NK-92 treated with Interleukin-12 subunit alpha and Interleukin-12 subunit beta, amount 100 ng/mL, for 24 hours (cell line): Measurements from ENCODE around the gene MTCL3.

Source experiments
- DNase-seq: peaks from one replicate; lab custom pipeline; 2025; lab: John Stamatoyannopoulos, UW

The MTCL3 gene

DNA sequence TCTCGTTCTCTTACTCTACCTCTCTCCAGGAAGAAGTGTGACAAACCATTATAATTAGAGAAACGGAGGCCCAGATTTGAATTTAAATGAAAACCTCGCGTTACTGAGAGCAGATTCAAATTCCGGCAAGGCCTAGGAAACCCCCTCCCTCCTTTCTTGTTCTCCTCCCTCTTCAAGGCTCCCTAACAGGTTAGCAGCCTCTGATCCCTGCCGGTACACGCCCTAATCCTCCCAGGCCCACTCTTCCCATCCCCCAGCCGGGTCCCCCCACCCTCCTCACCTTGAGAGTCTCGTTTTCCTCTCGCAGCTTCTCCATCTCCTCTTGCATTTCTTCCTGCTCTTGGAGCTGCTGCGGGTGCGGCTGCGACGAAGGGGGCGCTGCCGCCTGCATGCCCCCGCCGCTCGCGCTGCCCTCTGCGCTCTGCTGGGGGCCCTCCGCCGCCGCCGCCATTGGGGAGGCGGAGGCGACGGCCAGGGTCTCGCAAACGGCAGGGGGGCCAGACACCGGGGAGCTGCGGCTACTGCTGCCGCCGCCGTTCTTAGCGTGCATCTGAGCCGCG lies 3.8 kb downstream of the MTCL3 start:
- DNase-seq, result no peak

- no peak for DNase-seq
These were observed 4.3 kb downstream of the MTCL3 start for GRCh38 chr6:127514773-127515227.

- DNase-seq, result no peak
These were observed 4.9 kb downstream of the MTCL3 start for GRCh38 chr6:127514179-127514772.

DNA sequence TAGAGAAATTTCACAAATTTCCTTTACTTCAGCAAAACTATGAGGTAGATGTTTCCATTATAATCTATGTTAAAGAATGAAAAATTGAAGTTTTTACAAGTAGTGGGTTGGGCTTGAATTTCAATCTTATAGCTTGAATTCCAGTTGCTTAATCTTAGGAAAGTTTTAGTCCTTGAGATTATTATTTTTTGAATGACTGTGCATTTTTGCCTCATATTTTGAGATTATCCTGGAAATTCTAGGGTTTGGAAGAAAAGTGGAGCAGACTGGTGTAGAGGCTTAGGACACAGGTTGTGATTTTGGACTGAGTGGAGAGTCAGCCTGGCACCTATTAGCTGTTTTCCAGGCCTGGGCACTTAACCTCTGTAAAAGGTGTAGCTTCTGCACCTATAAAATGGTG lies 5.7 kb downstream of the MTCL3 start:
- no peak for DNase-seq

DNA sequence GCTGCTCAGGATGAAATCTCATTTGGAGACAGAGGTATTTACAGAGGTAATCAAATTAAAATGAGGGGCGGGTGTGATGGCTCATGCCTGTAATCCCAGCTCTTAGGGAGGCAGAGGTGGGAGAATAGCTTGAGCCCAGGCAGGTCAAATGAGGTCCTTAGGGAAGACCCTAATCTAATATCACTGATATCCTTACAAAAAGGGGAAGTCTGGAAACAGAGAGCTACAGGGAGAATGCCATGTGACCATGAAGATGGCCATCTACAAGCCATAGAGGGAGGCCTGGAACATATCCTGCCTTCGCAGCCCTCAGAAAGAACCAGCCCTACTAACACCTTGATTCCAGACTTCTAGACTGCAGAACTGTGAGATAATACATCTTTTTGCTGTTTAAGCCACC lies 8.3 kb downstream of the MTCL3 start:
- DNase-seq, result no peak

DNA sequence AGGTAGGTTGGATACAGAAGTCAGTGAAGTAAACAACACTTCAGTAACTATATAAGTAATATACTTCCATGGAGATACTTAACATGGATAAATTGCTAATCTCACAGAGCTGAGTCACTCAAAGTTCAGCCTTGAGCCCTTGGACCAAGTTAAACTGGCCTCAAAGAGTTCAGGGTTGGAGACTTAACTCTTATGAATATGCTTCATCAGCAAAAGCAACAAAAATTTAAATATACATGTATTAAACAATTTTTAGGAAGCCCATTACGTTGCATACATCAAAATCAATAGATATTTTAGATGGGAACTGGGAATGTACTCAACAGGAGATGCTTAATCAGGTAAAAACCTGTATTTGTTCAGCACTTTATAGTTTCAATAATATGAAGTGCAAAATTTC lies 12.2 kb downstream of the MTCL3 start:
- no peak for DNase-seq

GRCh38 chr6:127503022-127503421 lies 16.1 kb downstream of the MTCL3 start:
- DNase-seq, result no peak

GRCh38 chr6:127497410-127497809 lies 21.7 kb downstream of the MTCL3 start:
- no peak for DNase-seq

- no peak for DNase-seq
These were observed 22.7 kb downstream of the MTCL3 start for GRCh38 chr6:127496471-127496870.

- no peak for DNase-seq
These were observed 24.8 kb downstream of the MTCL3 start for GRCh38 chr6:127494240-127494767.

DNA sequence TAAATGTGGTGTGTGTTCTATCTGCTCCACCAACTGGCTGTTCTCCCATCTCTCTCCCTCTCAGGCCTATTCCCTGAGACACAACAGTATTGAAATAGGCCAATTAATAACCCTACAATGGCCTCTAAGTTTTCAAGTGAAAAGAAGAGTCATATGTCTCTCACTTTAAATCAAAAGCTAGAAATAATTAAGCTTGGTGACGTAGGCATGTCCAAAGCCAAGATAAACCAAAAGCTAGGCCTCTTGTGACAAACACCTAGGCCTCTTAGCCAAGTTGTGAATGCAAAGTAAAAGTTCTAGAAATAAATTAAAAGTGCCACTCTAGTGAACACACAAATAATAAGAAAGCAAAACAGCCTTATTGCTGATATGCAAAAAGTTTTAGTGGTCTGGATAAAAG lies 29.9 kb downstream of the MTCL3 start:
- DNase-seq, result no peak

DNA sequence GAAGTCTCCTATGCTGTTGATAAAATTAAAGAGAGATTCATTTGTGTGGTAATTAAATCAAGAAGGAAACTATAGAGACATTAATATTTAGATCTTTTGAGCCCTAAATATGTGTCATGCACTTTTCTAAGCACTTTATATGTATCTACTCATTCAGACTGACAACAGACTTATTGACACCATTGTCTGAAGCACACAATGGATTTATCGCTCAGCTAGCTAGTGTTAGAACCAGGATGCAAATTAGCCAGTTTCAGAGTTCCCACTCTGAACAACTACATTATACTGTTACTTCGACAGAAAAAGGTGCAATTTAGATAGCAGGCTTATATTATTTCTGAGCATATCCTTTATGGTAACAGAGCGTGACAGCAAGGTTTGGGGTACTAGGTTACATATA lies 32.2 kb downstream of the MTCL3 start:
- DNase-seq, result no peak

- DNase-seq, result no peak
These were observed 34.8 kb downstream of the MTCL3 start for GRCh38 chr6:127484212-127484863.

- no peak for DNase-seq
These were observed 35.6 kb downstream of the MTCL3 start for GRCh38 chr6:127483399-127484055.

DNA sequence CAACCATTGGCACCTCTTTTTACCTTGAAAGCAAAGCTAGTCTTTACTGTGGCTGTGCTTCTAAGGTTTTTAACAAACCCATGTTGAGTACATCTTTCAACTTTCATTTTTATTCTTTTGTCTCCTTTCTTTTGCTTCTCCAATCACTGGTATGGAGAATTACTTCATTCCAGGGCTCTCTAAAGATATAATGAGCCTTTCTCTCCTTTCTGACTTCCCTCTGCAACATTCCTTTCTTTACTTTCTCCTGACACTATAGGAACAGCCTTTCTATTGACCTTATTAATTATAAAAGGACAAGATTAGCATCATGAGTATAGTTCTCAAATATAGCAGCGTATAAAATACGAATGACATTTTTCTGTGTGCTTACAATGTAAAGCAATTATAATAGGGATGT lies 36.8 kb downstream of the MTCL3 start:
- no peak for DNase-seq

DNA sequence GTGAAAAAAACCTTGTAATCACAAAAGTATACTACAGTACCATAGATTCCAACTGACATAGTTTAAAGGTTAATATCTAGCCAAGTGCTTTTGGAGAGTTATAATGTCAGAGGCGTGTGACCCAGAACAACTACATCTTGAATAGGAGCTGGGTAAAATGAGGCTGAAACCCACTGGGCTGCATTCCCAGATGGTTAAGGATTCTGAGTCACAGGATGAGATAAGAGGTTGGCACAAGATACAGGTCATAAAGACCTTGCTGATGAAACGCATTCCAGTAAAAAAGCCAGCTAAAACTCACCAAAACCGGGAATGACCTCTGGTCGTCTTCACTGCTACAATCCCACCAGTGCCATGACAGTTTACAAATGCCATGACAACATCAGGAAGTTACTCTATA lies 37.5 kb downstream of the MTCL3 start:
- DNase-seq, result no peak

DNA sequence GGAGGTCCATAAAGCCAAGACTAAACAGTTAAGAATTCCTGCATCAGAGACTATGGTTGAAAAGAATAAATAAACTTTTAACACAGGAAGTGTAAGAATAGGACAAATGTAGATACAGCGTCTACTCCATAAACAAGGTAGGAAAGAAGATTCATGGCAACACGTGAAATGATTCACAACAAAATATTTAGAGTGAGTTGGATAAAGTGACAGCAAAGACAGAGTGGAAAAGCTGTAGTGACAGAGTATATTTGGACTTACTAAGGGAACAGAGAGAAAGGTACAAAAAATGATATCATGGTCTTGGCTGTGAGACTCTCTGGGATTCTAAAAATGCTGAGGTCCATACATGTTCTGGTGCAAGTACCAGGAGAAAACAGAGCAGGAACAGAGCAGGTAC lies 38.0 kb downstream of the MTCL3 start:
- DNase-seq, result no peak

DNA sequence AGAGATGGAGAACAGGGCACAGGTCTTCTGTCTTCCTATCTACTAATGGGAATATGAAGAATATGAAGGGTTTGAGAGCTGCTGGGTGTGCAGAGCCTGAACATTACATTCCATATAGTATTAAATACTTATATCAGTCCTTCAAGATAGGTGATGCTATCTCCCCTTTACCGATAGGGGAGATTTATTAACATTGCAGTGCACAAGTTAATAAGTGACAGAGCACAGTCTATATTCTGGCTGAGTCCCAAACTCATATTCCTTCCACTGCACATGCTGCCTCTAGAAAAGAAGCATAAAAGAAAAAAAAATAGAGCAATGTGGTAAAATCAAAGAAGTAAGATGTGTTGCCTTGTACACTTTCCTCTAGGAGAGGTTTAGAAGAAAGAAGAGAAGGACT lies 41.5 kb downstream of the MTCL3 start:
- DNase-seq, result no peak

DNA sequence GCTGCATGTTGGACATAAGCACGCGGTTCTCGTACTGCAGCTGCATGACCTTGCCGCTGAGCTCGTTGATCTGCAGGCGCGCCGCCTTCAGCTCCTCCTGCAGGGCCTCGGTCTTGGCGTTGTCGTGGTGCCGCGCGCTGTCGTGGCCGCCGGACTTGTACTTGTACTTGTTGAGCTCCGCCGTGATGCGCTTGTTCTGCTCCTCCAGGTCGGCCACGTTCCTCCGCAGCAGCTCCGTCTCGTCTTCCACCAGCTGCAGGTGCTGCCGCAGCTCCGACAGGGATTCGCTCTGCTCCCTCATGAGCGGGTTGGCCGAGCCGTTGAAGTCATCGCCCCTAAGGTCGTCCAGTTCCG lies 43.3 kb downstream of the MTCL3 start:
- no peak for DNase-seq

DNA sequence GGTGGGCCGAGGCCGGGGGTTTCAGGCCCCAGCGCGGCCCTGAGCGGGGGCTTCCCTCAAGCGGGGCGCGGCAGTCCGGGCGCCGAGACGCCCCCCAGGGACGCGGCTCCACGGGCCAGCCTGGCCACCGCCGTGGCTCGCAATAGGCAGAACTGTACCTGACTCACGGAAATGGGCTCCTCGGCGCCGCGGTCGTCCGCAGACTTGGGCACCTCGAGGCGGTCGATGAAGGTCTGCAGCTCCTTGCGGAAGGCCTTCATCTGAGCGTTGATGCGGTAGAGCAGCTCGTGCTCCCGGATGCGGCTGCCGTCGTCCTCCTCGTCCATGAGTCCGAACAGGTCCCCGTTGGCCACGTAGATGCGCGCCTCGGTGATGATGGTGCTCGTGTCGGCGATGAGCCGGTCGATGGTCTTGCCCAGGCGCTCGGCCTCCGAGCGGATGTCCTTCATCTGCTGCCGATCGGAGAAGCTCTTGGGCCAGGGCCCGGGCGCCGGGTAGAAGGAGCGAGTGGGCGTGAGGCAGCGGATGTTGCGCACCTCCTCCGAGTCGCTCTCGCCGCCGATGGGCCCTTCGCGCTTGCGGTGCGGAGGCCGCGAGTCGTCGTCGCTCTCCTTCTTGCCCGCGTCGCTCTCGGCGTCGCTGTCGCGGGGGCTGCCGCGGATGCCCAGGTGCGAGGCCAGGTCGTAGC lies 43.9 kb downstream of the MTCL3 start:
- no peak for DNase-seq

GRCh38 chr6:127471379-127472255 lies 47.5 kb downstream of the MTCL3 start:
- no peak for DNase-seq

GRCh38 chr6:127468936-127469335 lies 50.2 kb downstream of the MTCL3 start:
- no peak for DNase-seq
